Liver (tissue), 9 donors: ENCODE data around the gene RYR3. TPM values are rescaled to one million over a fixed set of nuclear protein-coding genes. Genes with fewer than 3 reads are reported as not detected.

ENCODE experiments used
- DNase-seq: peaks from one replicate; pipeline ENCODE4 v3.0.0-alpha.2; 2017; ENCODE audit warnings: low spot score
- H3K27ac ChIP-seq, 2 donors: one replicate each; pipeline ENCODE4 v1.7.0; 2013; ENCODE audit warnings: inconsistent platforms in 2 of 2, low read length in 2 of 2, control low read depth in 1 of 2, low read depth in 1 of 2, mild to moderate bottlenecking in 1 of 2
- H3K27me3 ChIP-seq, 4 donors: one replicate each; pipeline versions ENCODE4 v1.6.1 to v1.7.0; 2013; ENCODE audit warnings: low read length in 3 of 4, inconsistent platforms in 1 of 4, mild to moderate bottlenecking in 1 of 4, moderate library complexity in 1 of 4; ENCODE audit not compliant: control insufficient read depth in 4 of 4, insufficient read depth in 4 of 4
- H3K36me3 ChIP-seq, 4 donors: one replicate each; pipeline versions ENCODE4 v1.6.1 to v1.7.0; 2013; ENCODE audit warnings: low read length in 3 of 4, mild to moderate bottlenecking in 3 of 4, low read depth in 1 of 4, moderate library complexity in 1 of 4; ENCODE audit not compliant: control insufficient read depth in 4 of 4, insufficient read depth in 3 of 4
- H3K4me1 ChIP-seq, 4 donors: one replicate each; pipeline versions ENCODE4 v1.6.1 to v1.7.0; 2013; ENCODE audit warnings: low read length in 3 of 4, mild to moderate bottlenecking in 3 of 4, moderate library complexity in 1 of 4; ENCODE audit not compliant: control insufficient read depth in 4 of 4, insufficient read depth in 4 of 4
- H3K4me3 ChIP-seq, 3 donors: one replicate each; pipeline versions ENCODE4 v1.6.1 to v1.7.0; 2013; ENCODE audit warnings: low read length in 3 of 3, control low read depth in 1 of 3, low read depth in 1 of 3, mild to moderate bottlenecking in 1 of 3
- H3K9ac ChIP-seq, 2 donors: one replicate each; pipeline ENCODE4 v1.7.0; 2013; ENCODE audit warnings: low read length in 2 of 2, mild to moderate bottlenecking in 2 of 2, moderate library complexity in 2 of 2, control low read depth in 1 of 2, low read depth in 1 of 2
- H3K9me3 ChIP-seq, 4 donors: one replicate each; pipeline versions ENCODE4 v1.6.1 to v1.7.0; 2013; ENCODE audit warnings: low read length in 3 of 4; ENCODE audit not compliant: control insufficient read depth in 4 of 4
- EGR1 ChIP-seq, 2 donors: IDR thresholded peaks; 2 replicates each; pipeline ENCODE4 v1.6.1; 2016 to 2018; ENCODE audit warnings: antibody characterized with exemption in 2 of 2, low read depth in 2 of 2
- FOXA1 ChIP-seq: IDR thresholded peaks from 2 replicates; pipeline ENCODE4 v1.6.1; 2016; ENCODE audit warnings: antibody characterized with exemption
- FOXA2 ChIP-seq: IDR thresholded peaks from 2 replicates; pipeline ENCODE4 v1.6.1; 2016; ENCODE audit warnings: antibody characterized with exemption
- GABPA ChIP-seq, 2 donors: IDR thresholded peaks in 1 of 2; conservative IDR thresholded peaks in 1 of 2; 2 replicates each; pipeline ENCODE4 v1.6.1; 2016; ENCODE audit warnings: antibody characterized with exemption in 2 of 2, mild to moderate bottlenecking in 1 of 2, moderate library complexity in 1 of 2
- HNF4A ChIP-seq, 2 donors: conservative IDR thresholded peaks; 2 replicates each; pipeline ENCODE4 v1.6.1; 2016; ENCODE audit warnings: antibody characterized with exemption in 2 of 2, mild to moderate bottlenecking in 2 of 2
- HNF4G ChIP-seq: IDR thresholded peaks from 2 replicates; pipeline ENCODE4 v1.6.1; 2016; ENCODE audit warnings: antibody characterized with exemption
- JUND ChIP-seq, 2 donors: IDR thresholded peaks; 2 replicates each; pipeline ENCODE4 v1.6.1; 2016; ENCODE audit warnings: antibody characterized with exemption in 2 of 2
- MAX ChIP-seq: IDR thresholded peaks from 2 replicates; pipeline ENCODE4 v1.6.1; 2016; ENCODE audit warnings: antibody characterized with exemption
- NR2F2 ChIP-seq: IDR thresholded peaks from 2 replicates; pipeline ENCODE4 v1.6.1; 2016; ENCODE audit warnings: antibody characterized with exemption
- RAD21 ChIP-seq, 2 donors: IDR thresholded peaks; 2 replicates each; pipeline ENCODE4 v1.6.1; 2016; ENCODE audit warnings: antibody characterized with exemption in 2 of 2, mild to moderate bottlenecking in 2 of 2
- RXRA ChIP-seq, 2 donors: IDR thresholded peaks; 2 replicates each; pipeline ENCODE4 v1.6.1; 2017 to 2018; ENCODE audit warnings: antibody characterized with exemption in 2 of 2, mild to moderate bottlenecking in 1 of 2
- SP1 ChIP-seq: IDR thresholded peaks from 2 replicates; pipeline ENCODE4 v1.6.1; 2018; ENCODE audit warnings: antibody characterized with exemption, mild to moderate bottlenecking
- TAF1 ChIP-seq: conservative IDR thresholded peaks from 2 replicates; pipeline ENCODE4 v1.6.1; 2016; ENCODE audit warnings: antibody characterized with exemption, mild to moderate bottlenecking
- YY1 ChIP-seq: IDR thresholded peaks from 2 replicates; pipeline ENCODE4 v1.6.1; 2016; ENCODE audit warnings: antibody characterized with exemption, mild to moderate bottlenecking
- WGBS: extraction: QIAGEN DNeasy Blood & Tissue Kit; methylation state at CpG from one replicate; pipeline ENCODE4 v1.1.7; 2013; 5-methylcytosine and 5-hydroxymethylcytosine counted together
- polyA plus RNA-seq, 2 donors: library from polyadenylated mRNA; stranded (reverse) in 1 of 2; unstranded in 1 of 2; fragments of 200-250 nt in 1 of 2; fragments of >200 nt in 1 of 2; fragmentation: Nextera tagmentation in 1 of 2; extraction: Ambion mirVana in 1 of 2; gene quantifications; one replicate each; pipeline versions ENCODE4 v1.2.1 to v1.2.3, GENCODE V29; 2013 to 2015
- total RNA-seq, 2 donors: library from RNA; depleted of rRNA; stranded (reverse); fragments of >200 nt; gene quantifications; one replicate each; pipeline ENCODE4 v1.2.3, GENCODE V29; 2014
- TF ChIP-seq, protein P1 (sequence below): IDR thresholded peaks from 2 replicates; pipeline ENCODE4 v1.6.1; 2016; ENCODE audit warnings: antibody characterized with exemption, mild to moderate bottlenecking
- TF ChIP-seq, protein P2 (sequence below): IDR thresholded peaks from 2 replicates; pipeline ENCODE4 v1.6.1; 2016; ENCODE audit warnings: antibody characterized with exemption
- TF ChIP-seq, protein P3 (sequence below): fragments of 150-350 bp; IDR thresholded peaks from 2 replicates; pipeline ENCODE4 v1.5.1; 2017; ENCODE audit warnings: improper control_type of control experiment, low read depth, low read length; ENCODE audit not compliant: missing input control
- donor health status: healthy.
- donor health status: healthy.
- donor health status: healthy.
- donor health status: healthy.
- donor health status: healthy.

The RYR3 gene
- total and polyA plus RNA-seq, 4 donors: 0.01 to 1.1 (median 0.22) TPM

- Histone ChIP-seq H3K9ac (no peak overlapping the region), H3K9me3 (no peaks in the 10 kb centered on the region), H3K27ac (no peak overlapping the region), H3K4me1 (no peaks in the 10 kb centered on the region), H3K4me3 (no peak overlapping the region), H3K27me3 (no peaks in the 10 kb centered on the region), H3K36me3 (no peaks in the 10 kb centered on the region)
- 94% methylated on average over 13 of the region's 13 CpGs for WGBS
- no peak for DNase-seq
- no peak for TF ChIP-seq EGR1 (IDR thresholded peaks at IDR 0.05; ENCODE audit: low read depth in 2 of 2)
- no peak for TF ChIP-seq SP1
Measured at GRCh38 chr15:33872416-33873106, 561.8 kb downstream of the RYR3 start.

GRCh38 chr15:33874156-33874555, 563.4 kb downstream of the RYR3 start:
- no peak overlapping the region for H3K27ac ChIP-seq
- H3K36me3 ChIP-seq: no peaks in the 10 kb centered on the region
- TF ChIP-seq, protein P1, sequence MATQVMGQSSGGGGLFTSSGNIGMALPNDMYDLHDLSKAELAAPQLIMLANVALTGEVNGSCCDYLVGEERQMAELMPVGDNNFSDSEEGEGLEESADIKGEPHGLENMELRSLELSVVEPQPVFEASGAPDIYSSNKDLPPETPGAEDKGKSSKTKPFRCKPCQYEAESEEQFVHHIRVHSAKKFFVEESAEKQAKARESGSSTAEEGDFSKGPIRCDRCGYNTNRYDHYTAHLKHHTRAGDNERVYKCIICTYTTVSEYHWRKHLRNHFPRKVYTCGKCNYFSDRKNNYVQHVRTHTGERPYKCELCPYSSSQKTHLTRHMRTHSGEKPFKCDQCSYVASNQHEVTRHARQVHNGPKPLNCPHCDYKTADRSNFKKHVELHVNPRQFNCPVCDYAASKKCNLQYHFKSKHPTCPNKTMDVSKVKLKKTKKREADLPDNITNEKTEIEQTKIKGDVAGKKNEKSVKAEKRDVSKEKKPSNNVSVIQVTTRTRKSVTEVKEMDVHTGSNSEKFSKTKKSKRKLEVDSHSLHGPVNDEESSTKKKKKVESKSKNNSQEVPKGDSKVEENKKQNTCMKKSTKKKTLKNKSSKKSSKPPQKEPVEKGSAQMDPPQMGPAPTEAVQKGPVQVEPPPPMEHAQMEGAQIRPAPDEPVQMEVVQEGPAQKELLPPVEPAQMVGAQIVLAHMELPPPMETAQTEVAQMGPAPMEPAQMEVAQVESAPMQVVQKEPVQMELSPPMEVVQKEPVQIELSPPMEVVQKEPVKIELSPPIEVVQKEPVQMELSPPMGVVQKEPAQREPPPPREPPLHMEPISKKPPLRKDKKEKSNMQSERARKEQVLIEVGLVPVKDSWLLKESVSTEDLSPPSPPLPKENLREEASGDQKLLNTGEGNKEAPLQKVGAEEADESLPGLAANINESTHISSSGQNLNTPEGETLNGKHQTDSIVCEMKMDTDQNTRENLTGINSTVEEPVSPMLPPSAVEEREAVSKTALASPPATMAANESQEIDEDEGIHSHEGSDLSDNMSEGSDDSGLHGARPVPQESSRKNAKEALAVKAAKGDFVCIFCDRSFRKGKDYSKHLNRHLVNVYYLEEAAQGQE: no peak
- no peak for TF ChIP-seq FOXA2
- no peak for TF ChIP-seq HNF4G
- no peak for TF ChIP-seq SP1
- no peak for TF ChIP-seq YY1
- TF ChIP-seq, protein P2, sequence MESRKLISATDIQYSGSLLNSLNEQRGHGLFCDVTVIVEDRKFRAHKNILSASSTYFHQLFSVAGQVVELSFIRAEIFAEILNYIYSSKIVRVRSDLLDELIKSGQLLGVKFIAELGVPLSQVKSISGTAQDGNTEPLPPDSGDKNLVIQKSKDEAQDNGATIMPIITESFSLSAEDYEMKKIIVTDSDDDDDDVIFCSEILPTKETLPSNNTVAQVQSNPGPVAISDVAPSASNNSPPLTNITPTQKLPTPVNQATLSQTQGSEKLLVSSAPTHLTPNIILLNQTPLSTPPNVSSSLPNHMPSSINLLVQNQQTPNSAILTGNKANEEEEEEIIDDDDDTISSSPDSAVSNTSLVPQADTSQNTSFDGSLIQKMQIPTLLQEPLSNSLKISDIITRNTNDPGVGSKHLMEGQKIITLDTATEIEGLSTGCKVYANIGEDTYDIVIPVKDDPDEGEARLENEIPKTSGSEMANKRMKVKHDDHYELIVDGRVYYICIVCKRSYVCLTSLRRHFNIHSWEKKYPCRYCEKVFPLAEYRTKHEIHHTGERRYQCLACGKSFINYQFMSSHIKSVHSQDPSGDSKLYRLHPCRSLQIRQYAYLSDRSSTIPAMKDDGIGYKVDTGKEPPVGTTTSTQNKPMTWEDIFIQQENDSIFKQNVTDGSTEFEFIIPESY: no peak
- DNase-seq: no peak
- H3K4me3 ChIP-seq: no peak overlapping the region
- H3K4me1 ChIP-seq: no peaks in the 10 kb centered on the region
- no peaks in the 10 kb centered on the region for H3K9me3 ChIP-seq
- H3K27me3 ChIP-seq: no peaks in the 10 kb centered on the region
- WGBS: 91% methylated on average over 2 of the region's 2 CpGs
- no peak overlapping the region for H3K9ac ChIP-seq

GRCh38 chr15:33882921-33883320, 572.2 kb downstream of the RYR3 start:
- no peaks in the 10 kb centered on the region for H3K27me3 ChIP-seq
- 96% methylated on average over 2 of the region's 2 CpGs for WGBS
- H3K27ac ChIP-seq: no peak overlapping the region
- H3K36me3 ChIP-seq: no peaks in the 10 kb centered on the region
- no peak overlapping the region for H3K4me3 ChIP-seq
- DNase-seq: no peak
- no peak overlapping the region for H3K9ac ChIP-seq
- no peaks in the 10 kb centered on the region for H3K9me3 ChIP-seq
- no peaks in the 10 kb centered on the region for H3K4me1 ChIP-seq
- TF ChIP-seq, protein P3, sequence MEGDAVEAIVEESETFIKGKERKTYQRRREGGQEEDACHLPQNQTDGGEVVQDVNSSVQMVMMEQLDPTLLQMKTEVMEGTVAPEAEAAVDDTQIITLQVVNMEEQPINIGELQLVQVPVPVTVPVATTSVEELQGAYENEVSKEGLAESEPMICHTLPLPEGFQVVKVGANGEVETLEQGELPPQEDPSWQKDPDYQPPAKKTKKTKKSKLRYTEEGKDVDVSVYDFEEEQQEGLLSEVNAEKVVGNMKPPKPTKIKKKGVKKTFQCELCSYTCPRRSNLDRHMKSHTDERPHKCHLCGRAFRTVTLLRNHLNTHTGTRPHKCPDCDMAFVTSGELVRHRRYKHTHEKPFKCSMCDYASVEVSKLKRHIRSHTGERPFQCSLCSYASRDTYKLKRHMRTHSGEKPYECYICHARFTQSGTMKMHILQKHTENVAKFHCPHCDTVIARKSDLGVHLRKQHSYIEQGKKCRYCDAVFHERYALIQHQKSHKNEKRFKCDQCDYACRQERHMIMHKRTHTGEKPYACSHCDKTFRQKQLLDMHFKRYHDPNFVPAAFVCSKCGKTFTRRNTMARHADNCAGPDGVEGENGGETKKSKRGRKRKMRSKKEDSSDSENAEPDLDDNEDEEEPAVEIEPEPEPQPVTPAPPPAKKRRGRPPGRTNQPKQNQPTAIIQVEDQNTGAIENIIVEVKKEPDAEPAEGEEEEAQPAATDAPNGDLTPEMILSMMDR: no peak
- TF ChIP-seq RXRA (IDR thresholded peaks at IDR 0.05) (no peak), TAF1 (no peak), GABPA (IDR thresholded peaks at IDR 0.05 in 1 of 2, conservative IDR thresholded peaks at IDR 0.05 in 1 of 2) (no peak), YY1 (no peak), SP1 (no peak), EGR1 (IDR thresholded peaks at IDR 0.05; ENCODE audit: low read depth in 2 of 2) (no peak), MAX (no peak), JUND (IDR thresholded peaks at IDR 0.05) (no peak), FOXA2 (no peak), HNF4G (no peak), RAD21 (IDR thresholded peaks at IDR 0.05) (no peak), NR2F2 (no peak), FOXA1 (no peak), HNF4A (conservative IDR thresholded peaks at IDR 0.05) (no peak)
- TF ChIP-seq, protein P2: no peak
